Lung microvascular endothelial cell (primary cell): Measurements from ENCODE around the gene KRTAP12-1. TPM values are rescaled to one million over a fixed set of nuclear protein-coding genes. Genes with fewer than 3 reads are reported as not detected.

Source experiments
- DNase-seq, 2 donors: peaks; one replicate each; pipeline versions ENCODE4 v3.0.0 to v3.0.0-alpha.2; 2010; ENCODE audit warnings: low read depth in 2 of 2
- total RNA-seq: library from RNA; depleted of rRNA; stranded (reverse); fragments of >200 nt; gene quantifications from 2 replicates; pipeline ENCODE4 v1.2.1, GENCODE V29; 2014

Gene KRTAP12-1
- total RNA-seq, 1 donor from 2014 or later = not detected

- no peak for DNase-seq
These were observed 29.6 kb upstream of the KRTAP12-1 start, which contains the start of gene TSPEAR for GRCh38 chr21:44711327-44712202. TSPEAR (minus strand) TSS chr21:44711572; CDS start chr21:44711514, 58 bp downstream.

GRCh38 chr21:44710756-44711326, 28.9 kb upstream of the KRTAP12-1 start:
- DNase-seq = no peak

- DNase-seq = no peak
These were observed 28.3 kb upstream of the KRTAP12-1 start for GRCh38 chr21:44710294-44710665.

GRCh38 chr21:44709426-44710293, 27.7 kb upstream of the KRTAP12-1 start:
- no peak for DNase-seq

- DNase-seq = no peak
These were observed 27.0 kb upstream of the KRTAP12-1 start for GRCh38 chr21:44708866-44709425.

GRCh38 chr21:44708213-44708865, 26.4 kb upstream of the KRTAP12-1 start:
- no peak for DNase-seq

- no peak for DNase-seq
These were observed 25.0 kb upstream of the KRTAP12-1 start for GRCh38 chr21:44706706-44707581.

GRCh38 chr21:44706026-44706705, 24.2 kb upstream of the KRTAP12-1 start:
- DNase-seq = no peak

GRCh38 chr21:44704636-44705001, 22.7 kb upstream of the KRTAP12-1 start:
- DNase-seq = no peak

GRCh38 chr21:44703731-44704635, 22.0 kb upstream of the KRTAP12-1 start:
- DNase-seq = no peak

GRCh38 chr21:44702973-44703730, 21.2 kb upstream of the KRTAP12-1 start:
- DNase-seq = no peak

- DNase-seq = no peak
These were observed 20.4 kb upstream of the KRTAP12-1 start for GRCh38 chr21:44702111-44702972.

GRCh38 chr21:44701541-44701940, 19.6 kb upstream of the KRTAP12-1 start:
- DNase-seq = no peak

GRCh38 chr21:44701023-44701400, 19.0 kb upstream of the KRTAP12-1 start:
- DNase-seq = no peak

- DNase-seq = no peak
These were observed 18.4 kb upstream of the KRTAP12-1 start for GRCh38 chr21:44700101-44701022.

- no peak for DNase-seq
These were observed 17.6 kb upstream of the KRTAP12-1 start for GRCh38 chr21:44699502-44700001.
